Ishikawa (cell line): Measurements from ENCODE around the gene RIPOR1.

Experiments used
- CEBPB ChIP-seq: IDR thresholded peaks from 2 replicates; pipeline ENCODE4 v1.6.1; 2012
- CREB1 ChIP-seq: IDR thresholded peaks from 2 replicates; pipeline ENCODE4 v1.6.1; 2012; ENCODE audit warnings: low read depth
- EGR1 ChIP-seq: IDR thresholded peaks from 2 replicates; pipeline ENCODE4 v1.6.1; 2012
- EP300 ChIP-seq: IDR thresholded peaks from 2 replicates; pipeline ENCODE4 v1.6.1; 2012; ENCODE audit warnings: borderline replicate concordance
- FOXM1 ChIP-seq: IDR thresholded peaks from 2 replicates; pipeline ENCODE4 v1.6.1; 2012; ENCODE audit warnings: low read depth, borderline replicate concordance
- MAX ChIP-seq: IDR thresholded peaks from 2 replicates; pipeline ENCODE4 v1.6.1; 2012
- NFIC ChIP-seq: IDR thresholded peaks from 2 replicates; pipeline ENCODE4 v1.6.1; 2012
- RAD21 ChIP-seq: IDR thresholded peaks from 2 replicates; pipeline ENCODE4 v1.6.1; 2012; ENCODE audit warnings: low read depth
- REST ChIP-seq: IDR thresholded peaks from 2 replicates; pipeline ENCODE4 v1.6.1; 2012; ENCODE audit warnings: low read depth, mild to moderate bottlenecking
- TAF1 ChIP-seq: IDR thresholded peaks from 2 replicates; pipeline ENCODE4 v1.6.1; 2012; ENCODE audit warnings: low read depth, mild to moderate bottlenecking
- TCF12 ChIP-seq: IDR thresholded peaks from 2 replicates; pipeline ENCODE4 v1.6.1; 2012; ENCODE audit warnings: low read depth
- TEAD4 ChIP-seq: IDR thresholded peaks from 2 replicates; pipeline ENCODE4 v1.6.1; 2012
- USF1 ChIP-seq: IDR thresholded peaks from 2 replicates; pipeline ENCODE4 v1.6.1; 2012
- YY1 ChIP-seq: IDR thresholded peaks from 2 replicates; pipeline ENCODE4 v1.6.1; 2012; ENCODE audit warnings: low read depth
- ZBTB7A ChIP-seq: IDR thresholded peaks from 2 replicates; pipeline ENCODE4 v1.6.1; 2012; ENCODE audit warnings: low read depth

Gene RIPOR1

GRCh38 chr16:67539691-67540635, 11.3 kb downstream of the RIPOR1 start:
- TF ChIP-seq USF1 (no peak), TCF12 (no peak)

- TF ChIP-seq TCF12 (no peak), REST (no peak), TAF1 (no peak), ZBTB7A (no peak), CEBPB (no peak), NFIC (no peak), TEAD4 (no peak), USF1 (no peak), YY1 (no peak), FOXM1 (no peak), EGR1 (no peak), MAX (no peak), RAD21 (no peak), EP300 (no peak), CREB1 (no peak)
Observed at GRCh38 chr16:67540756-67541155, 12.1 kb downstream of the RIPOR1 start.

- no peak for TF ChIP-seq TCF12
Observed at GRCh38 chr16:67541391-67542263, 13.0 kb downstream of the RIPOR1 start.

GRCh38 chr16:67542464-67542863, 13.8 kb downstream of the RIPOR1 start:
- TF ChIP-seq RAD21 (no peak), TEAD4 (no peak), YY1 (no peak), MAX (no peak), FOXM1 (no peak), TCF12 (no peak), EGR1 (no peak), CEBPB (no peak), ZBTB7A (no peak), NFIC (no peak), REST (no peak), TAF1 (no peak)

- TF ChIP-seq RAD21 (no peak), YY1 (no peak), REST (no peak), USF1 (no peak), MAX (no peak)
Observed at GRCh38 chr16:67543036-67543435, 14.4 kb downstream of the RIPOR1 start.
